HCT116 (cell line): ENCODE data around the gene SFR1.

ENCODE experiments used
- CTCF ChIP-seq, 3 experiments: fragments of 200-600 bp in 1 of 3; sonication (generic) in 1 of 3; IDR thresholded peaks in 2 of 3; conservative IDR thresholded peaks in 1 of 3; 2 replicates each; pipeline ENCODE4 v1.5.1; 2012 to 2017; ENCODE audit warnings: low read depth in 2 of 3, low read length in 2 of 3, antibody characterized with exemption in 1 of 3, borderline replicate concordance in 1 of 3, control low read depth in 1 of 3, mild to moderate bottlenecking in 1 of 3, mixed read lengths in 1 of 3, mixed run types in 1 of 3, moderate library complexity in 1 of 3; ENCODE audit not compliant: insufficient read depth in 1 of 3
- EZH2phosphoT487 ChIP-seq: fragments of 200-600 bp; IDR thresholded peaks from 2 replicates; pipeline ENCODE4 v1.6.1; 2018; ENCODE audit warnings: antibody characterized with exemption, borderline replicate concordance
- MAX ChIP-seq: IDR thresholded peaks from 2 replicates; pipeline ENCODE4 v1.6.1; 2012
- POLR2A ChIP-seq: IDR thresholded peaks from 2 replicates; pipeline ENCODE4 v1.7.0; 2011; ENCODE audit warnings: borderline replicate concordance; ENCODE audit not compliant: insufficient read depth, insufficient read length; ENCODE audit errors: extremely low read depth
- POLR2AphosphoS5 ChIP-seq: IDR thresholded peaks from 2 replicates; pipeline ENCODE4 v1.6.1; 2011; ENCODE audit warnings: mild to moderate bottlenecking, low read depth, low read length, moderate library complexity
- SIN3A ChIP-seq: IDR thresholded peaks from 2 replicates; pipeline ENCODE4 v1.6.1; 2012; ENCODE audit warnings: low read depth
- ZFX ChIP-seq: fragments of 450-650 bp; IDR thresholded peaks from 2 replicates; pipeline ENCODE4 v1.6.1; 2017

GRCh38 chr10:104077663-104078151, 44.3 kb upstream of the SFR1 start:
- no peak for TF ChIP-seq SIN3A
- no peak for TF ChIP-seq CTCF (IDR thresholded peaks at IDR 0.05 in 2 of 3, conservative IDR thresholded peaks at IDR 0.05 in 1 of 3; ENCODE audit: borderline replicate concordance in 1 of 3, insufficient read depth in 1 of 3, low read depth in 2 of 3, low read length in 2 of 3)
- no peak for TF ChIP-seq ZFX
- no peak for TF ChIP-seq POLR2A
- TF ChIP-seq MAX: no peak
- TF ChIP-seq EZH2phosphoT487: no peak
- no peak for TF ChIP-seq POLR2AphosphoS5
